Kidney capillary endothelial cell (primary cell): ENCODE data around the gene PDAP1.
"Not testable (repeated sequence)": the region's sequence is repeated elsewhere in the genome, so short reads cannot be mapped to it uniquely, and the experiment has no call there.

ENCODE experiments used
- DNase-seq: peaks from one replicate; pipeline ENCODE4 v3.0.0-alpha.2; 2018; ENCODE audit warnings: low spot score

Gene PDAP1

GRCh38 chr7:99350641-99351040 is 57.8 kb downstream of the PDAP1 start:
- not testable (repeated sequence) for DNase-seq
